Thyroid gland (tissue), 4 donors: ENCODE results near the gene DPYSL3. TPM values are rescaled to one million over a fixed set of nuclear protein-coding genes. Genes with fewer than 3 reads are reported as not detected.

Experiments
- DNase-seq, 2 donors: peaks; one replicate each; pipeline ENCODE4 v3.0.0-alpha.2; 2019
- H3K27ac ChIP-seq, 3 donors: fragments of 200-600 bp; sonication (generic); 1 replicate in 2 of 3; 2 replicates in 1 of 3; pipeline ENCODE4 v1.5.1; 2016 to 2019; ENCODE audit warnings: mild to moderate bottlenecking in 1 of 3, moderate library complexity in 1 of 3
- H3K27me3 ChIP-seq: fragments of 200-600 bp; sonication (generic); one replicate; pipeline ENCODE4 v1.5.1; 2019
- H3K36me3 ChIP-seq, 2 donors: fragments of 200-600 bp; sonication (generic); one replicate each; pipeline ENCODE4 v1.5.1; 2016 to 2019
- H3K4me1 ChIP-seq, 2 donors: fragments of 200-600 bp; sonication (generic); one replicate each; pipeline ENCODE4 v1.5.1; 2017 to 2019
- H3K4me3 ChIP-seq, 3 donors: fragments of 200-600 bp; sonication (generic); replicated peaks in 1 of 3; 1 replicate in 2 of 3; 2 replicates in 1 of 3; pipeline ENCODE4 v1.5.1; 2016; ENCODE audit warnings: mild to moderate bottlenecking in 1 of 3
- H3K9me3 ChIP-seq: fragments of 200-600 bp; sonication (generic); one replicate; pipeline ENCODE4 v1.5.1; 2017
- POLR2A ChIP-seq, 2 donors: fragments of 450-650 bp; IDR thresholded peaks; one replicate each; pipeline ENCODE4 v1.6.1; 2017; ENCODE audit warnings: antibody characterized with exemption in 2 of 2, mild to moderate bottlenecking in 2 of 2, moderate library complexity in 1 of 2
- WGBS, 2 donors: methylation state at CpG; one replicate each; pipeline ENCODE4 v1.1.5; 2017; 5-methylcytosine and 5-hydroxymethylcytosine counted together
- intact Hi-C: fragments of 100-400 bp; cut with DNase I; formaldehyde crosslinking; loops from one replicate; pipeline ENCODE4 v1.15.1; 2023
- total RNA-seq, 4 donors: library from RNA; depleted of rRNA; stranded (reverse); fragments of >200 nt; gene quantifications; one replicate each; pipeline ENCODE4 v1.2.3, GENCODE V29; 2016
- TF ChIP-seq, protein P1 (sequence below), 6 experiments: fragments of 200-600 bp in 3 of 6; fragments of 450-650 bp in 3 of 6; sonication (generic) in 3 of 6; IDR thresholded peaks; one replicate each; pipeline ENCODE4 v1.5.1; 2016 to 2019; ENCODE audit warnings: antibody characterized with exemption in 6 of 6, mild to moderate bottlenecking in 2 of 6, inconsistent platforms in 1 of 6, moderate library complexity in 1 of 6

The DPYSL3 gene
- total RNA-seq, 4 donors from 2014 or later, result 23.7 to 43.1 (median 28.0) TPM

DNA sequence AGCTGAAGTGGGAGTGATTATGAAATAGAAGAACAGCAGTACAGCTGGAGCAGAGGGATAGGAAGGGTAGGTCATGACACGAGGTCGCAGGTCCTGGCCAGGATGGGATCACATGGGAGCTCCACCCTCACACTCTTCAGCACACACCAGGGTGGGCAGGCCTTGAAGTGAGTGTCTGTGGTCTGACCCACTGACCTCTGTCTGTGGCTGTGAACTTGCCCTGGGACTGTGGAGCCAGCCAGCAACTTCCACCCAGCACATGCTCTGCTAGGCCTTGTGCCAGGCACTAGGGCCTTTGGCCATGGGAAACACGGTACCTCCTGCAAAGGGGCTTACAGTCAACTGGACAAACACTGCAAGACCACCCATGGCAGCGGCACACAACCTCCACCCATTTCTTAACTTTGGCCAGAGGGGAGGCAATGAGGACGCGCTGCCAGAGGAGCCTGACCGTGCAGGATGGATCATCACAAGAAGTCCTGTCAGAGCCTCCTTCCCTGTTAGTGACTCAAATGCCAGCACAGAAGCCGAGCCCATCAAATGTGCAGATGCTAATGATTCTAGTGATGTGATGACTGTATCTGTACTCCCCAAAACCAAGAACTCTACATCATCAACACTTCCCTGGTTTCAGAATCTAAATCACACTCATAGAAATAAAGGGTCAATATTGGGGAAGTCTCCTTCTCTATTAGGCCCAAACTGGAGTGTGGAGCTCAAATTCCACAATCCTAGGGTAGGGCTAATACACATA, 113.6 kb downstream of the DPYSL3 start:
- intact Hi-C loops, result no loop called here
- H3K4me3 ChIP-seq, result no peak overlapping the region
- 74 to 80% methylated on average over 8 of the region's 8 CpGs for WGBS, 2 donors
- peak; percentile 17 to 38 for DNase-seq
- H3K27ac ChIP-seq, result no peak overlapping the region
- H3K36me3 ChIP-seq, result no peaks in the 10 kb centered on the region
- H3K27me3 ChIP-seq, result no peaks in the 10 kb centered on the region
- H3K9me3 ChIP-seq, result no peaks in the 10 kb centered on the region
- H3K4me1 ChIP-seq, result no peaks in the 10 kb centered on the region
- TF ChIP-seq POLR2A (IDR thresholded peaks at IDR 0.05), result no peak
- TF ChIP-seq, protein P1, sequence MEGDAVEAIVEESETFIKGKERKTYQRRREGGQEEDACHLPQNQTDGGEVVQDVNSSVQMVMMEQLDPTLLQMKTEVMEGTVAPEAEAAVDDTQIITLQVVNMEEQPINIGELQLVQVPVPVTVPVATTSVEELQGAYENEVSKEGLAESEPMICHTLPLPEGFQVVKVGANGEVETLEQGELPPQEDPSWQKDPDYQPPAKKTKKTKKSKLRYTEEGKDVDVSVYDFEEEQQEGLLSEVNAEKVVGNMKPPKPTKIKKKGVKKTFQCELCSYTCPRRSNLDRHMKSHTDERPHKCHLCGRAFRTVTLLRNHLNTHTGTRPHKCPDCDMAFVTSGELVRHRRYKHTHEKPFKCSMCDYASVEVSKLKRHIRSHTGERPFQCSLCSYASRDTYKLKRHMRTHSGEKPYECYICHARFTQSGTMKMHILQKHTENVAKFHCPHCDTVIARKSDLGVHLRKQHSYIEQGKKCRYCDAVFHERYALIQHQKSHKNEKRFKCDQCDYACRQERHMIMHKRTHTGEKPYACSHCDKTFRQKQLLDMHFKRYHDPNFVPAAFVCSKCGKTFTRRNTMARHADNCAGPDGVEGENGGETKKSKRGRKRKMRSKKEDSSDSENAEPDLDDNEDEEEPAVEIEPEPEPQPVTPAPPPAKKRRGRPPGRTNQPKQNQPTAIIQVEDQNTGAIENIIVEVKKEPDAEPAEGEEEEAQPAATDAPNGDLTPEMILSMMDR (IDR thresholded peaks at IDR 0.05), result no peak

DNA sequence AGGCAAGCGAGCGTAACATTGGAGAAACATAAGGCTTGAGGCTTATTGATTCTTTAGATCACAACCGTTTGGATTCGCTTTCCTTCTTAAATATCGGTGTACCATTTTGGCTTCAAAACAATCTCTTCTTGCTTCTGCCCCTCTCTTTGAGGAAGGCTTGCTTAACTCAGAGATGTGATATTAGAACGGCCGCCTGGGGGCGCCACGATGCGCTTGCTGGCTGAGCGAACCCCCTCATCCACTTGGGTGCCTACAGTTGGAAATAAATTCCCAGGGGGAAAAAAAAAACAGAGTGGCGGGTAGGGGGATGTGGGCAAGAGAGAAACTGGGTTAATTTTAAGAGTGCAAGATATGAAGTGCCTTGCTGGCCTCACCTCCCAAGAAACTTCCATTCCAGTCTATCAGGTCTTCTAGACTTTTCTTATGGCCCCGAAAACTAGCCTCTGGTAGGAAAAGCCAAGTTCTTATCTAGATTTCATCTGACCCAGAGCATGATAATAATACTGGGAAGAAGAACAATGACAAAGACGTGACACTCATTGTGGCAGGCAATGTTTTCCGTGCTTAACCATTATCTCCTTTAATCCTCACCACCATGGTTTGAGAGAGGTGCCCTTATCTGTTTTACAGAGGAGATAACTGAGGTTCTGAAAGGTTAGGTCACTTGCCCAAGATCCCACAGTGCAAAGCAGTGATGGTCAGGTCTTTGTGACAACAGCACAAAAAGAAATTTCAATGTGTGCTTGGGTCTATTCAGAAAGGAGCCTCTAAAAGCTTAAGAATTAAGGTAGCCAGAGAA, 115.8 kb downstream of the DPYSL3 start:
- Histone ChIP-seq H3K4me1 (peaks cover 0 to 6% of the 10 kb centered on the region in 2 donors), H3K9me3 (no peaks in the 10 kb centered on the region), H3K27me3 (no peaks in the 10 kb centered on the region), H3K36me3 (no peaks in the 10 kb centered on the region), H3K4me3 (no peak overlapping the region), H3K27ac (no peak overlapping the region)
- DNase-seq, result no peak
- 71 to 82% methylated on average over 15 of the region's 15 CpGs for WGBS, 2 donors
- intact Hi-C loops, result no loop called here
- no peak for TF ChIP-seq POLR2A (IDR thresholded peaks at IDR 0.05)
- TF ChIP-seq, protein P1 (IDR thresholded peaks at IDR 0.05), result peak in 1 of 6 experiments; percentile 10

DNA sequence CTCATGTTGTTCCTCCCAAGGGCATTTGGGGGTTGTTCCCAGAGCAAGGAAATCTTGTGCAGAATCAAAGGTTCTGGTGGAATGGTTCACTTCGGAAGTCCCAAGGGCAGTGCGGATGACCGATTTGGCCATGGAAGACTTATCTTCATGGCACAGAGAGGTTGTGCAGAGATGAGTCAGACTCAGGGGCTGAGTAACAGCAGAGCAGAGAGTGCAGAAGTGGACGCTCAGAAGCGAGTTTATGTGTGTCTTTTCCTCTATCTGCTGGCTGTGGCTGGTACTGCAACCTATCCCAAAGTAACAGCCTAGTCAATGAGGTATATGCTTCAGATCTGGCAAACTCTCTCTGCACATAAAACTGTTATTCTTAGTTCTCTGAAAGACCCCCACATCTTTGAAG, 118.1 kb downstream of the DPYSL3 start:
- intact Hi-C loops, result no loop called here
- Histone ChIP-seq H3K36me3 (no peaks in the 10 kb centered on the region), H3K27ac (no peak overlapping the region), H3K9me3 (no peaks in the 10 kb centered on the region), H3K4me3 (no peak overlapping the region), H3K27me3 (no peaks in the 10 kb centered on the region), H3K4me1 (peaks cover 0 to 6% of the 10 kb centered on the region in 2 donors)
- TF ChIP-seq, protein P1 (IDR thresholded peaks at IDR 0.05), result peak in 4 of 6 experiments; percentile 42 to 54 (median 50)
- no peak for TF ChIP-seq POLR2A (IDR thresholded peaks at IDR 0.05)
- DNase-seq, result peak; percentile 35 to 43
- WGBS, 2 donors, result 63 to 64% methylated on average over 5 of the region's 5 CpGs

DNA sequence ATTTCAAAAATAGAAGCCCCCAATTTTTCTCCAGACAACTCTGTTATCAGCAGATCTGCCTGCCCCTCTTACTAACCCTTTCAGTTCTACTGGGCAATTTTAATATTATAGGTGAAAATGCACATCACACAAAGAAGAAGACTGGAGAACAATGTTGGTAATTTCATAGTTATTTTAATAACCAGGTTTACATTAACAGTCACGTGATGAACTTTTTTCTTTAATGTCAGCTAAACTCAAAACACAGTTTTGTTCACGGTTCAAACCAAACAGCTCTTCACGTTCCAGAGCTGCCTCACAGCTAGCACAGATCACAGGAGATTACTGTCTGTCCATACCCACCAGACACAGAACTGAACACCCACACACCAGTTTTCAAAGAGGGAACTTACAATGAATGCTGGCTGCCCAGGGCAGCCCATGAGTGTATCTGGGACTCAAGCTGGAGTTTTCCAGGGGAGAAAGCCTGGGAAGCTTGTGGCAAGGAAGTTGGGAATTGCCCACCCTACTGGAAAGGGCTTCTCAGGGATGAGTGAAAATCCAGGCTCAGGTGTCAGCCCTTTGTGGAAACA, 119.1 kb downstream of the DPYSL3 start:
- 84 to 87% methylated on average over 3 of the region's 3 CpGs for WGBS, 2 donors

More for the DNA sequence above, 119.1 kb downstream of the DPYSL3 start:
- no peak for TF ChIP-seq POLR2A (IDR thresholded peaks at IDR 0.05)
- TF ChIP-seq, protein P1 (IDR thresholded peaks at IDR 0.05), result no peak
- Histone ChIP-seq H3K27me3 (no peaks in the 10 kb centered on the region), H3K27ac (no peak overlapping the region), H3K4me3 (no peak overlapping the region), H3K36me3 (no peaks in the 10 kb centered on the region), H3K9me3 (no peaks in the 10 kb centered on the region), H3K4me1 (peaks cover 0 to 6% of the 10 kb centered on the region in 2 donors)
- DNase-seq, result no peak
- intact Hi-C loops, result no loop called here
